CD14-positive monocyte (primary cell): ENCODE measurements around the gene NUTM1. TPM values are rescaled to one million over a fixed set of nuclear protein-coding genes. Genes with fewer than 3 reads are reported as not detected.

Source experiments
- DNase-seq, 3 donors: peaks; one replicate each; pipeline ENCODE4 v3.0.0-alpha.2; 2011 to 2022
- H2AFZ ChIP-seq: 2 replicates; pipeline ENCODE4 v1.6.0; 2012; ENCODE audit warnings: mild to moderate bottlenecking, low read depth, low read length, inconsistent platforms; ENCODE audit not compliant: insufficient read depth, poor library complexity, severe bottlenecking
- H3K27ac ChIP-seq, 2 donors: 1 replicate in 1 of 2; 2 replicates in 1 of 2; pipeline ENCODE4 v1.5.1; 2012 to 2013; ENCODE audit warnings: low read length in 2 of 2, control low read depth in 1 of 2, inconsistent platforms in 1 of 2, low read depth in 1 of 2, mild to moderate bottlenecking in 1 of 2
- H3K27me3 ChIP-seq, 2 donors: one replicate each; pipeline versions ENCODE4 v1.6.0 to v1.6.1; 2011 to 2013; ENCODE audit warnings: low read length in 2 of 2; ENCODE audit not compliant: control insufficient read depth in 2 of 2, insufficient read depth in 2 of 2
- H3K36me3 ChIP-seq, 2 donors: replicated peaks in 1 of 2; 1 replicate in 1 of 2; 2 replicates in 1 of 2; pipeline versions ENCODE4 v1.5.1 to v1.6.1; 2012 to 2013; ENCODE audit warnings: low read length in 2 of 2, control low read depth in 1 of 2, inconsistent platforms in 1 of 2, mild to moderate bottlenecking in 1 of 2; ENCODE audit not compliant: insufficient read depth in 2 of 2, control insufficient read depth in 1 of 2
- H3K4me1 ChIP-seq, 2 donors: 1 replicate in 1 of 2; 2 replicates in 1 of 2; pipeline versions ENCODE4 v1.5.1 to v1.6.1; 2012 to 2013; ENCODE audit warnings: low read length in 2 of 2, control low read depth in 1 of 2, inconsistent platforms in 1 of 2, mild to moderate bottlenecking in 1 of 2, moderate library complexity in 1 of 2; ENCODE audit not compliant: insufficient read depth in 2 of 2, control insufficient read depth in 1 of 2
- H3K4me2 ChIP-seq: replicated peaks from 2 replicates; pipeline ENCODE3; 2012; ENCODE audit warnings: low read length, moderate library complexity, mild to moderate bottlenecking; ENCODE audit not compliant: poor library complexity, severe bottlenecking; ENCODE audit errors: extremely low read depth
- H3K4me3 ChIP-seq, 3 experiments: fragments of 200-600 bp in 1 of 3; sonication (generic) in 1 of 3; replicated peaks in 1 of 3; 1 replicate in 2 of 3; 2 replicates in 1 of 3; pipeline ENCODE4 v1.5.1; 2011 to 2013; ENCODE audit warnings: low read length in 3 of 3, mild to moderate bottlenecking in 3 of 3, control low read depth in 2 of 3, low read depth in 2 of 3, inconsistent platforms in 1 of 3, moderate library complexity in 1 of 3
- H3K79me2 ChIP-seq: 2 replicates; pipeline ENCODE4 v1.6.0; 2012; ENCODE audit warnings: mild to moderate bottlenecking, control low read depth, inconsistent platforms, low read length, moderate library complexity; ENCODE audit not compliant: insufficient read depth
- H3K9ac ChIP-seq: 2 replicates; pipeline ENCODE4 v1.6.0; 2017; ENCODE audit warnings: low read length, mild to moderate bottlenecking; ENCODE audit not compliant: insufficient read depth, poor library complexity, severe bottlenecking
- H3K9me3 ChIP-seq, 2 donors: replicated peaks in 1 of 2; 1 replicate in 1 of 2; 2 replicates in 1 of 2; pipeline versions ENCODE4 v1.5.1 to v1.6.1; 2012 to 2013; ENCODE audit warnings: low read length in 2 of 2, control low read depth in 1 of 2; ENCODE audit not compliant: control insufficient read depth in 1 of 2, insufficient read depth in 1 of 2
- H4K20me1 ChIP-seq: 2 replicates; pipeline ENCODE4 v1.6.0; 2012; ENCODE audit warnings: mild to moderate bottlenecking, low read length, control low read depth, moderate library complexity; ENCODE audit not compliant: insufficient read depth
- H3K27ac Mint-ChIP-seq, 7 donors: one replicate each; pipeline ENCODE4 v1.8.0; 2020; ENCODE audit warnings: mild to moderate bottlenecking in 7 of 7, mixed read lengths in 7 of 7, moderate library complexity in 6 of 7, inconsistent platforms in 2 of 7
- H3K27me3 Mint-ChIP-seq, 3 donors: one replicate each; pipeline ENCODE4 v1.8.0; 2021 to 2022; ENCODE audit warnings: low read depth in 3 of 3, mild to moderate bottlenecking in 3 of 3, mixed read lengths in 3 of 3, moderate library complexity in 3 of 3, inconsistent platforms in 1 of 3
- H3K36me3 Mint-ChIP-seq, 2 donors: one replicate each; pipeline ENCODE4 v1.8.0; 2020; ENCODE audit warnings: mixed read lengths in 2 of 2, inconsistent platforms in 1 of 2, mild to moderate bottlenecking in 1 of 2
- H3K4me1 Mint-ChIP-seq: one replicate; pipeline ENCODE4 v1.8.0; 2020; ENCODE audit warnings: mild to moderate bottlenecking, mixed read lengths
- H3K4me3 Mint-ChIP-seq, 2 donors: one replicate each; pipeline ENCODE4 v1.8.0; 2020; ENCODE audit warnings: mild to moderate bottlenecking in 2 of 2, mixed read lengths in 2 of 2, moderate library complexity in 1 of 2
- H3K9me3 Mint-ChIP-seq, 7 donors: one replicate each; pipeline ENCODE4 v1.8.0; 2020 to 2022; ENCODE audit warnings: mixed read lengths in 7 of 7, mild to moderate bottlenecking in 6 of 7, moderate library complexity in 6 of 7, inconsistent platforms in 2 of 7
- WGBS: methylation state at CpG from one replicate; pipeline ENCODE4 v1.1.5; 2013; ENCODE audit warnings: missing lambda C conversion rate; ENCODE audit not compliant: insufficient coverage; 5-methylcytosine and 5-hydroxymethylcytosine counted together
- intact Hi-C, 2 donors: fragments of 100-400 bp; cut with micrococcal nuclease; formaldehyde crosslinking; loops; one replicate each; pipeline versions ENCODE4 v1.15.0 to v1.15.1; 2023
- polyA plus RNA-seq, 3 donors: library from polyadenylated mRNA; depleted of rRNA in 1 of 3; unstranded in 2 of 3; stranded (reverse) in 1 of 3; fragments of 300-500 nt in 2 of 3; fragments of >200 nt in 1 of 3; fragmentation: Illumina TruSeq in 2 of 3; gene quantifications; 1 replicate in 2 of 3; 2 replicates in 1 of 3; pipeline ENCODE4 v1.2.3, GENCODE V29; 2012 to 2021
- TF ChIP-seq, protein P1 (sequence below): fragments of 200-600 bp; IDR thresholded peaks from one replicate; pipeline ENCODE4 v1.8.0; 2022; ENCODE audit warnings: antibody characterized with exemption, mild to moderate bottlenecking

The NUTM1 gene
- polyA plus RNA-seq, 3 donors, result not detected

DNA sequence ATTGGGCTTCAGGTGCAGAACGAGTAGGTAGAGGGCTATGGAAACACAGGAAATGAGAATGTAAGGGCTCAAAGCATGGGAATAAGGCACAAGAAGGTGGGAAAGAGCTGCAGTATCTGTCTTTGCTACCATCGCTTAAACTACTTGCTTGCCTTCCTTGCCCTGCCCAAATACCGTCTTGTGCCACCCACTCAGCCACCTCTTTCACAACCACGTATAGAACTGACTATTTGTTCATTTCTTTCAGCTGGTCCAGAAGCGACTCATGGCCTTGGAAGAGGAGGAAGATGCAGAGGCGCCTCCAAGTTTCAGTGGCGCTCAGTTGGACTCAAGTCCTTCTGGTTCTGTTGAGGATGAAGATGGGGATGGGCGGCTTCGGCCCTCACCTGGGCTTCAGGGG, 12.1 kb downstream of the NUTM1 start:
- DNase-seq, result no peak
- H3K36me3 Mint-ChIP-seq, result peaks cover 15 to 22% of the 10 kb centered on the region in 2 donors
- Histone ChIP-seq H3K4me1 (no peaks in the 10 kb centered on the region), H4K20me1 (no peaks in the 10 kb centered on the region), H3K27ac (no peak overlapping the region), H3K27me3 (no peaks in the 10 kb centered on the region), H3K36me3 (peaks cover 7 to 29% of the 10 kb centered on the region in 2 donors), H3K79me2 (no peaks in the 10 kb centered on the region), H3K9ac (no peak overlapping the region), H3K9me3 (no peaks in the 10 kb centered on the region), H2AFZ (no peak overlapping the region), H3K4me2 (no peak overlapping the region), H3K4me3 (no peak overlapping the region)
- WGBS, result 86% methylated on average over 8 of the region's 9 CpGs
- intact Hi-C loops, result no loop called here
- H3K27me3 Mint-ChIP-seq, result peaks cover 0 to 3% (median 2%) of the 10 kb centered on the region in 3 donors
- peak overlapping the region in 1 of 7 donors; percentile 47 for H3K27ac Mint-ChIP-seq
- H3K4me1 Mint-ChIP-seq, result no peaks in the 10 kb centered on the region
- no peak overlapping the region for H3K4me3 Mint-ChIP-seq
- TF ChIP-seq, protein P1, sequence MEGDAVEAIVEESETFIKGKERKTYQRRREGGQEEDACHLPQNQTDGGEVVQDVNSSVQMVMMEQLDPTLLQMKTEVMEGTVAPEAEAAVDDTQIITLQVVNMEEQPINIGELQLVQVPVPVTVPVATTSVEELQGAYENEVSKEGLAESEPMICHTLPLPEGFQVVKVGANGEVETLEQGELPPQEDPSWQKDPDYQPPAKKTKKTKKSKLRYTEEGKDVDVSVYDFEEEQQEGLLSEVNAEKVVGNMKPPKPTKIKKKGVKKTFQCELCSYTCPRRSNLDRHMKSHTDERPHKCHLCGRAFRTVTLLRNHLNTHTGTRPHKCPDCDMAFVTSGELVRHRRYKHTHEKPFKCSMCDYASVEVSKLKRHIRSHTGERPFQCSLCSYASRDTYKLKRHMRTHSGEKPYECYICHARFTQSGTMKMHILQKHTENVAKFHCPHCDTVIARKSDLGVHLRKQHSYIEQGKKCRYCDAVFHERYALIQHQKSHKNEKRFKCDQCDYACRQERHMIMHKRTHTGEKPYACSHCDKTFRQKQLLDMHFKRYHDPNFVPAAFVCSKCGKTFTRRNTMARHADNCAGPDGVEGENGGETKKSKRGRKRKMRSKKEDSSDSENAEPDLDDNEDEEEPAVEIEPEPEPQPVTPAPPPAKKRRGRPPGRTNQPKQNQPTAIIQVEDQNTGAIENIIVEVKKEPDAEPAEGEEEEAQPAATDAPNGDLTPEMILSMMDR, result no peak
- H3K9me3 Mint-ChIP-seq, result peaks cover 0 to 2% (median 0%) of the 10 kb centered on the region in 7 donors

DNA sequence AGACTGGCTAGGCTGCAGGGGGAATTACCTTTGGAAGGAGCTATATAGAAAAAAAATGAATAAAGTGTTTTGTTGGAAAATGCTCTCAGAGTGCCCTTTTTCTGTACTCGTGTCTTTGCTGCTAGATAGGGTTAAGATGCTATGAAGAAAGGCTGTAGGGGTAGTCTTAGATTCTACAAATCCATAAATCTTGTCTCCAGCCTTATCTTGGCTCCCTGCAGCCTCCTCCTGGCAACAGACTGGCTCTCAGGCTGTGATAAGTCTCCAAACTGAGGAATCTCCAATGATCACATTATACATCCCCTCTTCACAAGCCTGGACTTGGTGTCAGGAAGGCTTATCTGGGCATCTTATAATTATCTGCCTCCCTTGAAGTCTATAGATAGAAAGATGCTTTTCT, 14.5 kb downstream of the NUTM1 start:
- H3K79me2 ChIP-seq, result no peaks in the 10 kb centered on the region
- no peak overlapping the region for H3K4me3 Mint-ChIP-seq
- TF ChIP-seq, protein P1, result no peak
- no peak overlapping the region for H3K4me2 ChIP-seq
- peak overlapping the region in 1 of 7 donors; percentile 7 for H3K27ac Mint-ChIP-seq
- H3K4me1 Mint-ChIP-seq, result no peaks in the 10 kb centered on the region
- no peak overlapping the region for H2AFZ ChIP-seq
- H3K9ac ChIP-seq, result no peak overlapping the region
- peaks cover 0 to 3% (median 0%) of the 10 kb centered on the region in 3 donors for H3K27me3 Mint-ChIP-seq
- intact Hi-C loops, result no loop called here
- WGBS, result no CpG with 5 or more reads among the region's 1 CpG
- no peaks in the 10 kb centered on the region for H4K20me1 ChIP-seq
- H3K9me3 Mint-ChIP-seq, result no peaks in the 10 kb centered on the region
- no peaks in the 10 kb centered on the region for H3K9me3 ChIP-seq
- peaks cover 13 to 49% of the 10 kb centered on the region in 2 donors for H3K36me3 ChIP-seq
- H3K4me3 ChIP-seq, result no peak overlapping the region
- H3K27me3 ChIP-seq, result no peaks in the 10 kb centered on the region
- no peaks in the 10 kb centered on the region for H3K4me1 ChIP-seq
- no peak for DNase-seq
- no peak overlapping the region for H3K27ac ChIP-seq
- peaks cover 24 to 37% of the 10 kb centered on the region in 2 donors for H3K36me3 Mint-ChIP-seq
